CD14-positive monocyte (primary cell): ENCODE data around the gene RNASE7. TPM values are rescaled to one million over a fixed set of nuclear protein-coding genes. Genes with fewer than 3 reads are reported as not detected.

Source experiments
- DNase-seq, 3 donors: peaks; one replicate each; pipeline ENCODE4 v3.0.0-alpha.2; 2011 to 2022
- H2AFZ ChIP-seq: 2 replicates; pipeline ENCODE4 v1.6.0; 2012; ENCODE audit warnings: mild to moderate bottlenecking, low read depth, low read length, inconsistent platforms; ENCODE audit not compliant: insufficient read depth, poor library complexity, severe bottlenecking
- H3K27ac ChIP-seq, 2 donors: 1 replicate in 1 of 2; 2 replicates in 1 of 2; pipeline ENCODE4 v1.5.1; 2012 to 2013; ENCODE audit warnings: low read length in 2 of 2, control low read depth in 1 of 2, inconsistent platforms in 1 of 2, low read depth in 1 of 2, mild to moderate bottlenecking in 1 of 2
- H3K27me3 ChIP-seq, 2 donors: one replicate each; pipeline versions ENCODE4 v1.6.0 to v1.6.1; 2011 to 2013; ENCODE audit warnings: low read length in 2 of 2; ENCODE audit not compliant: control insufficient read depth in 2 of 2, insufficient read depth in 2 of 2
- H3K36me3 ChIP-seq, 2 donors: replicated peaks in 1 of 2; 1 replicate in 1 of 2; 2 replicates in 1 of 2; pipeline versions ENCODE4 v1.5.1 to v1.6.1; 2012 to 2013; ENCODE audit warnings: low read length in 2 of 2, control low read depth in 1 of 2, inconsistent platforms in 1 of 2, mild to moderate bottlenecking in 1 of 2; ENCODE audit not compliant: insufficient read depth in 2 of 2, control insufficient read depth in 1 of 2
- H3K4me1 ChIP-seq, 2 donors: 1 replicate in 1 of 2; 2 replicates in 1 of 2; pipeline versions ENCODE4 v1.5.1 to v1.6.1; 2012 to 2013; ENCODE audit warnings: low read length in 2 of 2, control low read depth in 1 of 2, inconsistent platforms in 1 of 2, mild to moderate bottlenecking in 1 of 2, moderate library complexity in 1 of 2; ENCODE audit not compliant: insufficient read depth in 2 of 2, control insufficient read depth in 1 of 2
- H3K4me2 ChIP-seq: replicated peaks from 2 replicates; pipeline ENCODE3; 2012; ENCODE audit warnings: low read length, moderate library complexity, mild to moderate bottlenecking; ENCODE audit not compliant: poor library complexity, severe bottlenecking; ENCODE audit errors: extremely low read depth
- H3K4me3 ChIP-seq, 3 experiments: fragments of 200-600 bp in 1 of 3; sonication (generic) in 1 of 3; replicated peaks in 1 of 3; 1 replicate in 2 of 3; 2 replicates in 1 of 3; pipeline ENCODE4 v1.5.1; 2011 to 2013; ENCODE audit warnings: low read length in 3 of 3, mild to moderate bottlenecking in 3 of 3, control low read depth in 2 of 3, low read depth in 2 of 3, inconsistent platforms in 1 of 3, moderate library complexity in 1 of 3
- H3K79me2 ChIP-seq: 2 replicates; pipeline ENCODE4 v1.6.0; 2012; ENCODE audit warnings: mild to moderate bottlenecking, control low read depth, inconsistent platforms, low read length, moderate library complexity; ENCODE audit not compliant: insufficient read depth
- H3K9ac ChIP-seq: 2 replicates; pipeline ENCODE4 v1.6.0; 2017; ENCODE audit warnings: low read length, mild to moderate bottlenecking; ENCODE audit not compliant: insufficient read depth, poor library complexity, severe bottlenecking
- H3K9me3 ChIP-seq, 2 donors: replicated peaks in 1 of 2; 1 replicate in 1 of 2; 2 replicates in 1 of 2; pipeline versions ENCODE4 v1.5.1 to v1.6.1; 2012 to 2013; ENCODE audit warnings: low read length in 2 of 2, control low read depth in 1 of 2; ENCODE audit not compliant: control insufficient read depth in 1 of 2, insufficient read depth in 1 of 2
- H4K20me1 ChIP-seq: 2 replicates; pipeline ENCODE4 v1.6.0; 2012; ENCODE audit warnings: mild to moderate bottlenecking, low read length, control low read depth, moderate library complexity; ENCODE audit not compliant: insufficient read depth
- H3K27ac Mint-ChIP-seq, 7 donors: one replicate each; pipeline ENCODE4 v1.8.0; 2020; ENCODE audit warnings: mild to moderate bottlenecking in 7 of 7, mixed read lengths in 7 of 7, moderate library complexity in 6 of 7, inconsistent platforms in 2 of 7
- H3K27me3 Mint-ChIP-seq, 3 donors: one replicate each; pipeline ENCODE4 v1.8.0; 2021 to 2022; ENCODE audit warnings: low read depth in 3 of 3, mild to moderate bottlenecking in 3 of 3, mixed read lengths in 3 of 3, moderate library complexity in 3 of 3, inconsistent platforms in 1 of 3
- H3K36me3 Mint-ChIP-seq, 2 donors: one replicate each; pipeline ENCODE4 v1.8.0; 2020; ENCODE audit warnings: mixed read lengths in 2 of 2, inconsistent platforms in 1 of 2, mild to moderate bottlenecking in 1 of 2
- H3K4me1 Mint-ChIP-seq: one replicate; pipeline ENCODE4 v1.8.0; 2020; ENCODE audit warnings: mild to moderate bottlenecking, mixed read lengths
- H3K4me3 Mint-ChIP-seq, 2 donors: one replicate each; pipeline ENCODE4 v1.8.0; 2020; ENCODE audit warnings: mild to moderate bottlenecking in 2 of 2, mixed read lengths in 2 of 2, moderate library complexity in 1 of 2
- H3K9me3 Mint-ChIP-seq, 7 donors: one replicate each; pipeline ENCODE4 v1.8.0; 2020 to 2022; ENCODE audit warnings: mixed read lengths in 7 of 7, mild to moderate bottlenecking in 6 of 7, moderate library complexity in 6 of 7, inconsistent platforms in 2 of 7
- WGBS: methylation state at CpG from one replicate; pipeline ENCODE4 v1.1.5; 2013; ENCODE audit warnings: missing lambda C conversion rate; ENCODE audit not compliant: insufficient coverage; 5-methylcytosine and 5-hydroxymethylcytosine counted together
- intact Hi-C, 2 donors: fragments of 100-400 bp; cut with micrococcal nuclease; formaldehyde crosslinking; loops; one replicate each; pipeline versions ENCODE4 v1.15.0 to v1.15.1; 2023
- polyA plus RNA-seq, 3 donors: library from polyadenylated mRNA; depleted of rRNA in 1 of 3; unstranded in 2 of 3; stranded (reverse) in 1 of 3; fragments of 300-500 nt in 2 of 3; fragments of >200 nt in 1 of 3; fragmentation: Illumina TruSeq in 2 of 3; gene quantifications; 1 replicate in 2 of 3; 2 replicates in 1 of 3; pipeline ENCODE4 v1.2.3, GENCODE V29; 2012 to 2021
- TF ChIP-seq, protein P1 (sequence below): fragments of 200-600 bp; IDR thresholded peaks from one replicate; pipeline ENCODE4 v1.8.0; 2022; ENCODE audit warnings: antibody characterized with exemption, mild to moderate bottlenecking

Gene RNASE7
- polyA plus RNA-seq, 3 donors: not detected

DNA sequence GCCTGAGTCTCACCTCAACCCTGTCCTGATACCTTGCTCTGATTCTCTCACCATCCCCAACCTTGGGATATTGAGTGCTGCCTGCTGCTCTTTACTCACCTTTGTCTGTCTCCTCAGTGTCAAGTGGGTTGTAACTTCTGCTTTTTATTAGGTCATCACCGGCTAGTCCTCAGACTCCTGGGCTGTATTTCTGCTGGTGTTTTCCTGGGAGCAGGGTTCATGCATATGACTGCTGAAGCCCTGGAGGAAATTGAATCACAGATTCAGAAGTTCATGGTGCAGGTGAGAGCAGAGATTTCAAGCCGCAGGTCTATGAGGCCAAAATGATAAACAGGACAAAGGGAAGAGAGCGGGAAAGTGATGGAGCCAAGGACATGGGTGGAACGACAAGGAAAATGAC lies 42.6 kb upstream of the RNASE7 start:
- Mint-ChIP-seq H3K27ac (no peak overlapping the region), H3K4me3 (no peak overlapping the region), H3K4me1 (no peaks in the 10 kb centered on the region), H3K36me3 (peaks cover 28 to 32% of the 10 kb centered on the region in 2 donors), H3K9me3 (peaks cover 0 to 1% (median 0%) of the 10 kb centered on the region in 7 donors), H3K27me3 (peaks cover 0 to 4% (median 0%) of the 10 kb centered on the region in 3 donors)
- intact Hi-C loops: no loop called here
- H2AFZ ChIP-seq: no peak overlapping the region
- no peaks in the 10 kb centered on the region for H4K20me1 ChIP-seq
- H3K9me3 ChIP-seq: no peaks in the 10 kb centered on the region
- no peak overlapping the region for H3K4me3 ChIP-seq
- H3K4me1 ChIP-seq: no peaks in the 10 kb centered on the region
- WGBS: 76% methylated on average over 2 of the region's 4 CpGs
- H3K27ac ChIP-seq: no peak overlapping the region
- no peaks in the 10 kb centered on the region for H3K27me3 ChIP-seq
- H3K36me3 ChIP-seq: peaks cover 28 to 31% of the 10 kb centered on the region in 2 donors
- TF ChIP-seq, protein P1, sequence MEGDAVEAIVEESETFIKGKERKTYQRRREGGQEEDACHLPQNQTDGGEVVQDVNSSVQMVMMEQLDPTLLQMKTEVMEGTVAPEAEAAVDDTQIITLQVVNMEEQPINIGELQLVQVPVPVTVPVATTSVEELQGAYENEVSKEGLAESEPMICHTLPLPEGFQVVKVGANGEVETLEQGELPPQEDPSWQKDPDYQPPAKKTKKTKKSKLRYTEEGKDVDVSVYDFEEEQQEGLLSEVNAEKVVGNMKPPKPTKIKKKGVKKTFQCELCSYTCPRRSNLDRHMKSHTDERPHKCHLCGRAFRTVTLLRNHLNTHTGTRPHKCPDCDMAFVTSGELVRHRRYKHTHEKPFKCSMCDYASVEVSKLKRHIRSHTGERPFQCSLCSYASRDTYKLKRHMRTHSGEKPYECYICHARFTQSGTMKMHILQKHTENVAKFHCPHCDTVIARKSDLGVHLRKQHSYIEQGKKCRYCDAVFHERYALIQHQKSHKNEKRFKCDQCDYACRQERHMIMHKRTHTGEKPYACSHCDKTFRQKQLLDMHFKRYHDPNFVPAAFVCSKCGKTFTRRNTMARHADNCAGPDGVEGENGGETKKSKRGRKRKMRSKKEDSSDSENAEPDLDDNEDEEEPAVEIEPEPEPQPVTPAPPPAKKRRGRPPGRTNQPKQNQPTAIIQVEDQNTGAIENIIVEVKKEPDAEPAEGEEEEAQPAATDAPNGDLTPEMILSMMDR: no peak
- H3K9ac ChIP-seq: no peak overlapping the region
- H3K4me2 ChIP-seq: no peak overlapping the region
- no peak for DNase-seq
- H3K79me2 ChIP-seq: no peaks in the 10 kb centered on the region

DNA sequence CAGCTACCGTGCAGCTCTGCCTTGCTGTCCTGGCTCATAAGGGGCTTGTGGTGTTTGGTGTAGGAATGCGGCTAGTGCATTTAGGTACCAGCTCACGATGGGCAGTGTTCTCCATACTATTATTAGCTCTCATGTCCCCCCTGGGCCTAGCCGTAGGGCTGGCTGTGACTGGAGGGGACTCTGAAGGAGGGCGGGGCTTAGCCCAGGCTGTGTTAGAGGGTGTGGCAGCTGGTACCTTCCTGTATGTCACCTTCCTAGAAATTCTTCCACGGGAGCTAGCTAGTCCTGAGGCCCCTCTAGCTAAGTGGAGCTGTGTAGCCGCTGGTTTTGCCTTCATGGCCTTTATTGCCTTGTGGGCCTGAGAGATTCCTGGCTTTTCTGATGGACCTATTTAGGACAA lies 40.9 kb upstream of the RNASE7 start:
- Mint-ChIP-seq H3K27ac (no peak overlapping the region), H3K36me3 (peaks cover 12 to 15% of the 10 kb centered on the region in 2 donors), H3K4me3 (no peak overlapping the region), H3K27me3 (peaks cover 0 to 4% (median 0%) of the 10 kb centered on the region in 3 donors), H3K4me1 (no peaks in the 10 kb centered on the region), H3K9me3 (peaks cover 0 to 1% (median 0%) of the 10 kb centered on the region in 7 donors)
- intact Hi-C loops: no loop called here
- TF ChIP-seq, protein P1: no peak
- H3K9ac ChIP-seq: no peak overlapping the region
- no peak overlapping the region for H3K27ac ChIP-seq
- no peak overlapping the region for H3K4me3 ChIP-seq
- peaks cover 12 to 14% of the 10 kb centered on the region in 2 donors for H3K36me3 ChIP-seq
- H2AFZ ChIP-seq: no peak overlapping the region
- H3K9me3 ChIP-seq: no peaks in the 10 kb centered on the region
- H3K27me3 ChIP-seq: no peaks in the 10 kb centered on the region
- 74% methylated on average over 3 of the region's 7 CpGs for WGBS
- no peaks in the 10 kb centered on the region for H4K20me1 ChIP-seq
- H3K4me1 ChIP-seq: no peaks in the 10 kb centered on the region
- no peaks in the 10 kb centered on the region for H3K79me2 ChIP-seq
- DNase-seq: no peak
- no peak overlapping the region for H3K4me2 ChIP-seq
